ENCODE measurements around the gene KAZALD1.

- TF ChIP-seq POLR2A (IDR thresholded peaks at IDR 0.05) (no peak), POLR2AphosphoS5 (IDR thresholded peaks at IDR 0.05) (no peak), CTCF (IDR thresholded peaks at IDR 0.05) (no peak)
Observed at GRCh38 chr10:101079874-101080273, 18.1 kb downstream of the KAZALD1 start.
